Measurements from ENCODE around the gene LMO7.
A peak's percentile ranks its signal among the peaks of the same experiment; 100 is the strongest.

LMO7 gene

GRCh38 chr13:75702476-75702875, 66.3 kb downstream of the LMO7 start:
- H3K4me3 ChIP-seq (replicated peaks; ENCODE audit: insufficient read depth, low read length) = no peak overlapping the region
- H3K27me3 ChIP-seq (ENCODE audit: insufficient read depth, poor library complexity, severe bottlenecking) = no peaks in the 10 kb centered on the region
- peak; percentile 62 to 65 for DNase-seq (ENCODE audit: low read depth in 1 of 2, low spot score in 1 of 2)
- no peak overlapping the region for H3K27ac ChIP-seq (replicated peaks)
- no peak; the same call in 1 of the 2 replicates for TF ChIP-seq POLR2AphosphoS5 (IDR thresholded peaks at IDR 0.05; ENCODE audit: low read depth)
- TF ChIP-seq CTCF (IDR thresholded peaks at IDR 0.05; ENCODE audit: insufficient read depth, low read length) = no peak
- TF ChIP-seq SPI1 (IDR thresholded peaks at IDR 0.05; ENCODE audit: borderline replicate concordance, low read depth) = peak; percentile 51; the same call in 1 of the 2 replicates

GRCh38 chr13:75703769-75704168, 67.6 kb downstream of the LMO7 start:
- H3K27ac ChIP-seq (replicated peaks) = no peak overlapping the region
- no peaks in the 10 kb centered on the region for H3K27me3 ChIP-seq (ENCODE audit: insufficient read depth, poor library complexity, severe bottlenecking)
- no peak for DNase-seq (ENCODE audit: low read depth in 1 of 2, low spot score in 1 of 2)
- TF ChIP-seq SPI1 (IDR thresholded peaks at IDR 0.05; ENCODE audit: borderline replicate concordance, low read depth) (no peak), GABPA (IDR thresholded peaks at IDR 0.05; ENCODE audit: low read depth) (no peak), CTCF (IDR thresholded peaks at IDR 0.05; ENCODE audit: insufficient read depth, low read length) (no peak), REST (IDR thresholded peaks at IDR 0.05; ENCODE audit: insufficient replicate concordance, low read depth) (no peak), POLR2AphosphoS5 (IDR thresholded peaks at IDR 0.05; ENCODE audit: low read depth) (no peak)
- H3K4me3 ChIP-seq (replicated peaks; ENCODE audit: insufficient read depth, low read length) = no peak overlapping the region

GRCh38 chr13:75704194-75704926, 68.2 kb downstream of the LMO7 start:
- Histone ChIP-seq H3K27me3 (ENCODE audit: insufficient read depth, poor library complexity, severe bottlenecking) (no peaks in the 10 kb centered on the region), H3K27ac (replicated peaks) (no peak overlapping the region), H3K4me3 (replicated peaks; ENCODE audit: insufficient read depth, low read length) (no peak overlapping the region)
- TF ChIP-seq REST (IDR thresholded peaks at IDR 0.05; ENCODE audit: insufficient replicate concordance, low read depth) (no peak), CTCF (IDR thresholded peaks at IDR 0.05; ENCODE audit: insufficient read depth, low read length) (no peak), GABPA (IDR thresholded peaks at IDR 0.05; ENCODE audit: low read depth) (no peak), SPI1 (IDR thresholded peaks at IDR 0.05; ENCODE audit: borderline replicate concordance, low read depth) (no peak), POLR2AphosphoS5 (IDR thresholded peaks at IDR 0.05; ENCODE audit: low read depth) (no peak)
- DNase-seq (ENCODE audit: low read depth in 1 of 2, low spot score in 1 of 2) = no peak

GRCh38 chr13:75704927-75705288, 68.8 kb downstream of the LMO7 start:
- Histone ChIP-seq H3K27ac (replicated peaks) (no peak overlapping the region), H3K27me3 (ENCODE audit: insufficient read depth, poor library complexity, severe bottlenecking) (no peaks in the 10 kb centered on the region), H3K4me3 (replicated peaks; ENCODE audit: insufficient read depth, low read length) (no peak overlapping the region)
- no peak for TF ChIP-seq REST (IDR thresholded peaks at IDR 0.05; ENCODE audit: insufficient replicate concordance, low read depth)
- TF ChIP-seq SPI1 (IDR thresholded peaks at IDR 0.05; ENCODE audit: borderline replicate concordance, low read depth) = no peak
- TF ChIP-seq GABPA (IDR thresholded peaks at IDR 0.05; ENCODE audit: low read depth) = no peak
- no peak for TF ChIP-seq CTCF (IDR thresholded peaks at IDR 0.05; ENCODE audit: insufficient read depth, low read length)
- no peak for TF ChIP-seq POLR2AphosphoS5 (IDR thresholded peaks at IDR 0.05; ENCODE audit: low read depth)
- DNase-seq (ENCODE audit: low read depth in 1 of 2, low spot score in 1 of 2) = no peak
